ENCODE results near the gene IDE.

IDE gene

DNA sequence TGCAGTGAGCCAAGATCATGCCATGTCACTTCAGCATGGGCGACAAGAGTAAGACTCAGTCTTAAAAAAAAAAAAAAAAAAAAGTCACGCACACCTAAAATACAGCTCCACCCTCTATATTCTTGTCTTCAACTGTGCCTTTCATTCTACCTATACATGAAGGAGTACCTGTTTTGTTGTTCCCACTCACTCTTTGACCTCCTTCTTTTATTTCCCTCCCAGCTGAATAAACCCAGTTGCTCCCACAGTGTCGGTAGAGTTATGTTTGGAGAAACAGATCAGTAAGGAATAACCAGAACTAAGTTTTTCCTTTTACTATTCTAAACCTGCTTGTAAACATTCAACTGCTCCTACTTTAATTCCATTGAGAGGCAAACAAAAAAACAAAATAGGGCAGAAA lies 50.3 kb downstream of the IDE start:
- H3K27ac ChIP-seq, result no peak overlapping the region
- no peak for DNase-seq (ENCODE audit: low spot score)
- TF ChIP-seq, protein P1, sequence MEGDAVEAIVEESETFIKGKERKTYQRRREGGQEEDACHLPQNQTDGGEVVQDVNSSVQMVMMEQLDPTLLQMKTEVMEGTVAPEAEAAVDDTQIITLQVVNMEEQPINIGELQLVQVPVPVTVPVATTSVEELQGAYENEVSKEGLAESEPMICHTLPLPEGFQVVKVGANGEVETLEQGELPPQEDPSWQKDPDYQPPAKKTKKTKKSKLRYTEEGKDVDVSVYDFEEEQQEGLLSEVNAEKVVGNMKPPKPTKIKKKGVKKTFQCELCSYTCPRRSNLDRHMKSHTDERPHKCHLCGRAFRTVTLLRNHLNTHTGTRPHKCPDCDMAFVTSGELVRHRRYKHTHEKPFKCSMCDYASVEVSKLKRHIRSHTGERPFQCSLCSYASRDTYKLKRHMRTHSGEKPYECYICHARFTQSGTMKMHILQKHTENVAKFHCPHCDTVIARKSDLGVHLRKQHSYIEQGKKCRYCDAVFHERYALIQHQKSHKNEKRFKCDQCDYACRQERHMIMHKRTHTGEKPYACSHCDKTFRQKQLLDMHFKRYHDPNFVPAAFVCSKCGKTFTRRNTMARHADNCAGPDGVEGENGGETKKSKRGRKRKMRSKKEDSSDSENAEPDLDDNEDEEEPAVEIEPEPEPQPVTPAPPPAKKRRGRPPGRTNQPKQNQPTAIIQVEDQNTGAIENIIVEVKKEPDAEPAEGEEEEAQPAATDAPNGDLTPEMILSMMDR (IDR thresholded peaks at IDR 0.05), result no peak
- no peak overlapping the region for H3K4me3 ChIP-seq

DNA sequence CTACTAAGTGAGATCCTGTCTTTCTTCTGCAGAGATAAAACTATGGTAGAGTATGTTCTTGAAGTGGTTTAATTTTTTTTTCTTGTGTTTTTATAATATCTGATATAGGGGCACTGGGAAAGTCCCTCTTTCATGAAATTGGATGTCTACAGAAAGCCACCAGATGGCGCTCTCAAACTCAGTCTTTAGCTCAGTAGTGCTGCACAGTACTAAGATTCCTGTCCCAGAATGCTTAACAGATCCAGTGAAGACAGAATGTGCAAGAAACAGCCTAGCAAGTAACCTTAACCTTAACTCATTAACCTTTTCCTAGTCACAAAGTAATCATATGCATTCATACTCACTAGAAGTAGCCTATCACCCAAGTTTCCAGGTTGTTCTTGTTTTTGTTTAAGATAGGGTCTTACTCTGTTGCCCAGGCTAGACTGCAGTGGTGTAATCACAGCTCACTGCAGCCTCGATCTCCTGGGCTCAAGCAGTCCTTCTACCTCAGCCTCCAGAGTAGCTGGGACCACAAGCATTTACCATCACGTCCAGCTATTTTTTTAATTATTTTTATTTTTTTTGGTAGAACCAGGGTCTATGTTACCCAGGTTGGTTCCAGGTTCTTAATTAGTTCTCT lies 56.7 kb downstream of the IDE start:
- DNase-seq (ENCODE audit: low spot score), result no peak
- TF ChIP-seq, protein P1 (IDR thresholded peaks at IDR 0.05), result peak; percentile 68
- Histone ChIP-seq H3K4me3 (no peak overlapping the region), H3K27ac (no peak overlapping the region)

DNA sequence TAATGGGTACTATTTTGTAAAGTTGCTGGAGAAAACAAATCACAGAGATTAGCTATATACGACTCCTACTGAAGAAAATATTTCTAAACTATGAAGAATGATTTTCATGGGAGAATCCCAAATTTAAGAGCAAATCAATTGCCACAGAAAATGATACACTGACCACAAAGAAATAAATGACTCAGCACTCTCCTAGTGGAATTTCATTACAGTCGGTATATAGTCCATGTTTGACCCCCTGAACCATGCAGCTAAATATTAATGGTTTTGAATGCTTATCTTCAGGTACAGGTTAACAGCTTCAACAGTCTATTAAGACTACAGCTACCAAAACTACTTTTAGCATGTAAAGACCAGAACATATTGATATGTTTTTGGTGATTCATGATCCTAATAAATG lies 65.0 kb downstream of the IDE start:
- H3K27ac ChIP-seq, result no peak overlapping the region
- TF ChIP-seq, protein P1 (IDR thresholded peaks at IDR 0.05), result no peak
- no peak for DNase-seq (ENCODE audit: low spot score)
- no peak overlapping the region for H3K4me3 ChIP-seq

DNA sequence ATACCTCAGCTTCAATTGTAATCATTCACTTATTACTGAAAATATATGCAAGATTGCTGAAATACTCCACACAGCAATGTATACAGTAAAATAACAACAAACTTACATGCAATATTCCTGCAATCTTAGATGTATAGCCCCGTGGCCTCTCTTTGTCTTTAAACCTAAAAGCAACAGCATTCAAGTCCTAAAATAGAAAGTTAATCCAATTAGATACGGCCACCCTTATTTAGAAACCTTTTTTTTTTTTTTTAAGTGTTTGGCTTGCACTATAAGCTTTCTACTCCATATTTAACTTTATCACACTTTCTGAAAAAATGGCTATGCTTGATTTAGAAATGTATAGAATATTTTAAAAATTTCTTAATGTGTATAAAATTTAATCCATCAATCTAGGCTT lies 67.6 kb downstream of the IDE start:
- DNase-seq (ENCODE audit: low spot score), result no peak
- H3K4me3 ChIP-seq, result no peak overlapping the region

DNA sequence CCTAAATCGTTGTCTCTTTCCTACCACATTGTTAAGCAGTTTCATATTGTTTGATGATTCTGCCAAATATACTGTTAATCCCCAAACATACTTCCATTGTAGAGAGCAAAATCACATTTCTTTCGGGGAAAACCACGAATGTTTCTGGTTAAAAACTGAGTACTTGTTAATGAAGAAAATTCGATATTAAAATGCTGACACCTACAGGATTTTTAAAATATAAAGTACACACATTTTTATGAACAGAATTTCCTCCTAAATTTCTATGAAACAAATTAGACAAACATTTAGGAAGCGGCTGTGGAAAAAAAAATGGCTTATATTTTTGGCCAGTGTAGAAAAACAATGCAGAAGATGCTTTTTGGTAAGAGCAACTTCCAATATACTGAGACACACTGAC lies 68.8 kb downstream of the IDE start:
- TF ChIP-seq, protein P1 (IDR thresholded peaks at IDR 0.05), result no peak
- no peak for DNase-seq (ENCODE audit: low spot score)
- Histone ChIP-seq H3K4me3 (no peak overlapping the region), H3K27ac (no peak overlapping the region)

More for the DNA sequence above, 67.6 kb downstream of the IDE start:
- H3K27ac ChIP-seq, result no peak overlapping the region
- TF ChIP-seq, protein P1 (IDR thresholded peaks at IDR 0.05), result no peak

DNA sequence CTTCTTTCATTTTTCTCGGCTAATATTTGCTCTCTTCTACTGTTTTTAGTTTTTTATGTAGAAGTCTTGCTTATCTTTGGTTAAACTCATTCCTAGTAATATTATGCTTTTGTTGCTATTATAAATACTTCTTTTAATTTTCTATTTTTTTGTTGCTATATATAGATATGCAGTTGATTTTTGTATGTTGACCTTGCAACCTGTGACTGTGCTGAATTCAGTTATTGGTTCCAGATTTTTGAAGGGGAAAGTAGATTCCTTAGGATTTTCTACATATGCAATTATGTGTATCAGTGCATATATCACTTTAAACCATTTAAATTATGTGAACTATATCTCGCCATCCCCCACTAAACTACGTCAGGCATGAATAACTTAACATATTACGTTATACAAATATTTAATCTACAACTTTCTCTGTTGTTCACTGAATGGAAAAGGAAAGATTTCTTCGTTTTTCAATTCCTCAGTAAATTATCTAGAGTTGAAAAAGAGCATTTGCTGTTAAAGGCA lies 71.5 kb downstream of the IDE start:
- H3K4me3 ChIP-seq, result no peak overlapping the region
- no peak overlapping the region for H3K27ac ChIP-seq
- no peak for DNase-seq (ENCODE audit: low spot score)
- TF ChIP-seq, protein P1 (IDR thresholded peaks at IDR 0.05), result no peak

DNA sequence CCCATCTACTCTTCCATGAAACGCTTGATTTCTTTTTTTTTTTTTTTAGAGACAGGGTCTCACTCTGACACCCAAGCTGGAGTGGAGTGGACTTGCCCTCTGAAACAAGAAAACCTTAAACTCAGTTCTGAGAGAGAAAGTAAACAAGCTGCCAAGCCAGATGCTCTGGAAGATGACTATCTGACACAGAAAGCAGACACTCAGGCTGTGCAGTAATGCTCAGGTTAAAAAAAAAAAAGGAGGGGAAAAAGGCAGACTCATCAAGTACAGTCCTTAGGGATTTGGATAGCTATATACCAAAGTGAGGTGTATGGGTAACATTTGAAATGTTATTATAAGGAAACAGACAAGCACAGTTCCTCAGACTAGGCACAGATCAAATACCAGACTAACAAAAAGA lies 80.5 kb downstream of the IDE start:
- TF ChIP-seq, protein P1 (IDR thresholded peaks at IDR 0.05), result no peak
- Histone ChIP-seq H3K4me3 (no peak overlapping the region), H3K27ac (no peak overlapping the region)
- no peak for DNase-seq (ENCODE audit: low spot score)

All from coronary artery (tissue), 2 donors.